MCF 10A (cell line): Measurements from ENCODE around the gene HTR1D. TPM values are rescaled to one million over a fixed set of nuclear protein-coding genes. Genes with fewer than 3 reads are reported as not detected.
A peak's percentile ranks its signal among the peaks of the same experiment; 100 is the strongest.
"Not testable (repeated sequence)": the region's sequence is repeated elsewhere in the genome, so short reads cannot be mapped to it uniquely, and the experiment has no call there.

Source experiments
- BruUV-seq: library from RNA; stranded (reverse); fragments of 400-500 nt; replicated peaks from 2 replicates; lab custom pipeline; 2021; lab: Mats Ljungman, UMichigan
- CTCF ChIA-PET: fragments of 300-600 bp; sonication (Branson Sonifier 250); formaldehyde crosslinking; extraction: SDS; loops from one replicate; lab custom pipeline; 2021; ENCODE audit warnings: antibody characterized with exemption, inconsistent platforms; lab: Yijun Ruan, JAX
- POLR2A ChIA-PET: fragments of 300-600, 350-650 bp; sonication (Branson Sonifier 250); formaldehyde crosslinking; extraction: SDS; loops from one replicate; lab custom pipeline; 2020; ENCODE audit warnings: antibody characterized with exemption, inconsistent platforms; lab: Yijun Ruan, JAX
- DNase-seq: peaks from one replicate; pipeline ENCODE4 v3.0.0-alpha.2; 2018; ENCODE audit not compliant: unreplicated experiment
- H3K27ac Mint-ChIP-seq: one replicate; pipeline ENCODE4 v1.8.0; 2022; ENCODE audit warnings: mild to moderate bottlenecking, low read depth, mixed read lengths; ENCODE audit not compliant: unreplicated experiment
- H3K27me3 Mint-ChIP-seq: one replicate; pipeline ENCODE4 v1.8.0; 2022; ENCODE audit warnings: mixed read lengths; ENCODE audit not compliant: insufficient read depth, unreplicated experiment
- H3K36me3 Mint-ChIP-seq: one replicate; pipeline ENCODE4 v1.8.0; 2022; ENCODE audit warnings: mild to moderate bottlenecking, moderate library complexity, mixed read lengths; ENCODE audit not compliant: insufficient read depth, unreplicated experiment
- H3K4me1 Mint-ChIP-seq: one replicate; pipeline ENCODE4 v1.8.0; 2022; ENCODE audit warnings: mixed read lengths; ENCODE audit not compliant: insufficient read depth, unreplicated experiment
- H3K4me3 Mint-ChIP-seq: one replicate; pipeline ENCODE4 v1.8.0; 2022; ENCODE audit warnings: mild to moderate bottlenecking, moderate library complexity, mixed read lengths; ENCODE audit not compliant: unreplicated experiment
- H3K9me3 Mint-ChIP-seq: one replicate; pipeline ENCODE4 v1.8.0; 2022; ENCODE audit warnings: mixed read lengths; ENCODE audit not compliant: unreplicated experiment
- intact Hi-C: fragments of 100-400 bp; cut with micrococcal nuclease; formaldehyde crosslinking; loops from 2 replicates; pipeline ENCODE4 v1.14.1; 2022
- total RNA-seq: library from RNA; stranded (reverse); gene quantifications from 2 replicates; pipeline ENCODE4 v1.2.3, GENCODE V29; 2022
- TF ChIP-seq, protein P1 (sequence below): fragments of 200-600 bp; IDR thresholded peaks from one replicate; pipeline ENCODE4 v1.8.0; 2022; ENCODE audit warnings: antibody characterized with exemption, mild to moderate bottlenecking; ENCODE audit not compliant: unreplicated experiment

Gene HTR1D
- total RNA-seq, 1 experiment from 2014 or later: 0.35 TPM

DNA sequence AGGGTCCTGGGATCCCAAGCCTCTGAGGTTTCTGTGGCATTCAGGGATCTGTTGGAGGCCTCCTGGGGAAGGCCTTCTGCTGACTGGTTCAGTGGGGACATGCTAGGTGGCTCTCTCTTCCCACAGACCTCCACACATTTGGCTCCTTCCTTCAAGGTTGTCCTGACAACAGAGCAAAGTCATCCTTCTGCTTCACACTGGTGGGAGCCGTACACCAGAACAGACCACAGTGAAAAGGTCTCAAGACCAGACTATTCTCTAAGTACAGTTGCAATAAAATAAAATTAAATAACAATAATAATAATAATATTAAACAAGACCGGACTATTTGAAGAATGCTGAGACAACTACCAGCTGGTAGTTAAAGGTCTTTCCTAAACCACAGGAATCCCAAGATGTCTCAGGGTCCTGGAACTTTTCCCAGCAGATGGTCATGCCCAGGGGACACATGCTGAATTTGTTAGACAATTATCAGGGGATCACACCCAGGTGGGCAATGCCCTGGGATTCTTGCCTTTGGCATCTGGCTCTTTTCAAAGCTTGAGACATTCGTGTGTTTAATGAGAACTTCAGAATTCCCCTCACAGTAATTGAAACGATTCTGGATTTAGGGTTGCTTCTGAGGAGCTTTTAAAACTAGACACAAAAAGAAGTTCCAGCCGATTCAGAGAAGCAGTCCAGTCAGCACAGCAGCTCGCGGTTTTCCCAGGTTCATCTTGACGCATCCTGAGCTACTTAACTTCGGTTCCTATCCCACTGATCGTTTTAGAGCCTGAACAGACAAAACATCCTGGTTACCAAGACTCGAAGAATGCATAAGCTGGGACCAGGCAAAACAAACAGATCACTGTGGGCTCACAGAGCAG, 22.9 kb downstream of the HTR1D start:
- BruUV-seq: TSS peak; percentile 51
- intact Hi-C loops: no loop called here
- Mint-ChIP-seq H3K4me3 (peak overlapping the region; percentile 28), H3K4me1 (peaks cover 46% of the 10 kb centered on the region), H3K27ac (peak overlapping the region; percentile 84), H3K9me3 (peaks cover 8% of the 10 kb centered on the region), H3K27me3 (no peaks in the 10 kb centered on the region), H3K36me3 (peaks cover 6% of the 10 kb centered on the region)
- CTCF ChIA-PET: interaction anchor here (0.5 to 5.5 kb wide), 6 partner anchors 9 to 172 kb away, joined by 3 to 71 read pairs (median 4); no protein-coding TSS in a partner anchor
- peak; percentile 66 for DNase-seq
- TF ChIP-seq, protein P1, sequence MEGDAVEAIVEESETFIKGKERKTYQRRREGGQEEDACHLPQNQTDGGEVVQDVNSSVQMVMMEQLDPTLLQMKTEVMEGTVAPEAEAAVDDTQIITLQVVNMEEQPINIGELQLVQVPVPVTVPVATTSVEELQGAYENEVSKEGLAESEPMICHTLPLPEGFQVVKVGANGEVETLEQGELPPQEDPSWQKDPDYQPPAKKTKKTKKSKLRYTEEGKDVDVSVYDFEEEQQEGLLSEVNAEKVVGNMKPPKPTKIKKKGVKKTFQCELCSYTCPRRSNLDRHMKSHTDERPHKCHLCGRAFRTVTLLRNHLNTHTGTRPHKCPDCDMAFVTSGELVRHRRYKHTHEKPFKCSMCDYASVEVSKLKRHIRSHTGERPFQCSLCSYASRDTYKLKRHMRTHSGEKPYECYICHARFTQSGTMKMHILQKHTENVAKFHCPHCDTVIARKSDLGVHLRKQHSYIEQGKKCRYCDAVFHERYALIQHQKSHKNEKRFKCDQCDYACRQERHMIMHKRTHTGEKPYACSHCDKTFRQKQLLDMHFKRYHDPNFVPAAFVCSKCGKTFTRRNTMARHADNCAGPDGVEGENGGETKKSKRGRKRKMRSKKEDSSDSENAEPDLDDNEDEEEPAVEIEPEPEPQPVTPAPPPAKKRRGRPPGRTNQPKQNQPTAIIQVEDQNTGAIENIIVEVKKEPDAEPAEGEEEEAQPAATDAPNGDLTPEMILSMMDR: no peak
- POLR2A ChIA-PET: interaction anchor here (0.6 to 2.2 kb wide), 8 partner anchors 11 to 497 kb away, joined by 3 to 10 read pairs (median 6); partner anchors contain the start of genes LUZP1 and RPL11

DNA sequence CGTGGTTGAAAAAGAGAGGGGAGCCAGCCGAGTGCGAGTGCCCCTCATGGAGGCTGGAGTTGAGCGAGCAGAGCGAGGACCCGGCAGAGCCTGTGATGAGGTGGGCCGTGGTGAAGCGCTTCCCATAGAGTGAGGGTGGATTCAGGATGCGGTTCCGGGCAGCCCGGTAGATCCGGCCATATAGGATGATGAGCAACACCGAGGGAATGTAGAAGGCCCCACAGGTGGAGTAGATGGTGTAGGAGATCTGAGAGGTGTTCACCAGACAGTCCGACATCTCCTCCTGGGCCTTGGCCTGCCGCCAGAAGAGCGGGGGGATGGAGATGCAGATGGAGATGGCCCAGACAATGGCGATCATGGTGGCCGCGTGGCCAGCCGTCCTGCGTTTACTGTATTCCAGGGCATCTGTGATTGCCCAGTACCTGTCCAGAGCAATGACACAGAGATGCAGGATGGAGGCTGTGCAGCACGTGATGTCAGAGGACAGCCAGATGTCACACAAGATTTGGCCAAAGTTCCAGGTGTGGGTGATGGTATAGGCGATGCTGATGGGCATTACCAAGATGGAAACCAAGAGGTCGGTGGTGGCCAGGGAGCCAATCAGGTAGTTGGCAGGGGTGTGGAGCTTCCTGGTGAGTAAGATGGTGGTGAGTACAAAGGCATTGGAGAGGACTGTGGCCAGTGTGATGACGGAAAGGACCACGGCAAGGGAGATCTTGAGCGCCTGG, 23.7 kb downstream of the HTR1D start:
- DNase-seq: no peak
- intact Hi-C loops: no loop called here
- Mint-ChIP-seq H3K27ac (peak overlapping the region; percentile 84), H3K27me3 (no peaks in the 10 kb centered on the region), H3K36me3 (peaks cover 5% of the 10 kb centered on the region), H3K4me1 (peaks cover 48% of the 10 kb centered on the region), H3K9me3 (peaks cover 8% of the 10 kb centered on the region), H3K4me3 (no peak overlapping the region)
- TF ChIP-seq, protein P1: no peak
- ChIA-PET CTCF (interaction anchor here (0.6 to 5.5 kb wide), 5 partner anchors 8 to 81 kb away, joined by 3 to 71 read pairs (median 3); no protein-coding TSS in a partner anchor), POLR2A (interaction anchor here (0.6 to 2.2 kb wide), 4 partner anchors 10 to 152 kb away, joined by 4 to 10 read pairs (median 6); partner anchors contain the start of gene LUZP1)
- BruUV-seq: no TSS peak

DNA sequence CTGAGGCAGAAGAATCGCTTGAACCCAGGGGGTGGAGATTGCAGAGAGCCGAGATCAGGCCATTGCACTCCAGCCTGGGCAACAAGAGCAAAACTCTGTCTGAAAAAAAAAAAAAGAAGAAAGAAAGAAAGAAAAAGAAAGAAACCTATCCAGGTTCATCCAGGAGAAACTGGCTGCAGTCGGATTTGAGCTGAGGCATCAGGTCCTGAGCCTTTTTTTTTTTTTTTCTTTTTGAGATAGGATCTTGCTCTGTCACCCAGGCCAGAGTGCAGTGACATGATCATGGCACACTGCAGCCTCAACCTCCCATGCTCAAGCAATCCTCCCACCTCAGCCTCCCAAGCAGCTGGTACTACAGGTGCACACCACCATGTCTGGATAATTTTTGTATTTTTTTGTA, 26.1 kb downstream of the HTR1D start:
- Mint-ChIP-seq H3K4me3 (no peak overlapping the region), H3K36me3 (no peaks in the 10 kb centered on the region), H3K4me1 (peaks cover 43% of the 10 kb centered on the region), H3K27ac (no peak overlapping the region), H3K27me3 (no peaks in the 10 kb centered on the region), H3K9me3 (peaks cover 8% of the 10 kb centered on the region)
- CTCF ChIA-PET: no interaction called here
- DNase-seq: no peak
- intact Hi-C loops: no loop called here
- POLR2A ChIA-PET: interaction anchor here (0.6 to 0.7 kb wide), 2 partner anchors 495 to 1427 kb away, joined by 3 read pairs; no protein-coding TSS in a partner anchor
- no TSS peak for BruUV-seq
- TF ChIP-seq, protein P1: no peak

DNA sequence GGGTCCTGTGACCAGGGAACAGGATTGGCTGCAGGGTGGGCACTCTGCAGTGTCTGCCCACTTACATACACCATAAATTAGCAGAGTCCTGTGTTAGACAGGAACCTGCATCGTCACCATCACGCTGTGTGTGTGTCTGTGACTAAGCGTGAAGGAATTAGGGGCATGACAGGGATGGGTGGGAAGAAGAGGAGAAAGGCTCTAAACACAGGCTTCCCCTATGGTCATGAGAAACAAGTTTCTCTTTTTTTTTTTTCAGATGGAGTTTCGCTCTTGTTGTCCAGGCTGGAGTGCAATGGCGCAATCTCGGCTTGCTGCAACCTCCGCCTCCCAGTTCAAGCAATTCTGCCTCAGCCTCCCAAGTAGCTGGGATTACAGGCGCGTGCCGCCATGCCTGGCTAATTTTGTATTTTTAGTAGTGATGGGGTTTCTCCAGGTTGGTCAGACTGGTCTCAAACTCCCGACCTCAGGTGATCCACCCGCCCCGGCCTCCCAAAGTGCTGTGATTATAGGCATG, 28.3 kb downstream of the HTR1D start:
- CTCF ChIA-PET: interaction anchor here (0.6 to 14.9 kb wide), 2 partner anchors 68 to 91 kb away, joined by 4 to 405 read pairs; no protein-coding TSS in a partner anchor
- H3K4me1 Mint-ChIP-seq: peaks cover 32% of the 10 kb centered on the region
- intact Hi-C loops, H3K9me3 Mint-ChIP-seq, H3K27me3 Mint-ChIP-seq, H3K4me3 Mint-ChIP-seq, H3K36me3 Mint-ChIP-seq, BruUV-seq: not testable (repeated sequence)
- peak overlapping the region; percentile 91 for H3K27ac Mint-ChIP-seq
- DNase-seq: peak; percentile 95
- POLR2A ChIA-PET: interaction anchor here (0.7 to 1.0 kb wide), 4 partner anchors 13 to 552 kb away, joined by 3 read pairs; no protein-coding TSS in a partner anchor
